GM19099 (cell line): ENCODE data around the gene NOL4L.

Experiments
- POLR2A ChIP-seq: IDR thresholded peaks from 3 replicates; pipeline ENCODE4 v1.6.1; 2011; ENCODE audit warnings: low read depth; ENCODE audit not compliant: insufficient read length; ENCODE audit errors: extremely low read depth

The NOL4L gene

GRCh38 chr20:32472581-32473207 is 112.4 kb downstream of the NOL4L start:
- no peak for TF ChIP-seq POLR2A

- TF ChIP-seq POLR2A: no peak
These were observed 114.2 kb downstream of the NOL4L start for GRCh38 chr20:32470940-32471339.

GRCh38 chr20:32470025-32470861 is 114.9 kb downstream of the NOL4L start:
- TF ChIP-seq POLR2A: no peak

- no peak for TF ChIP-seq POLR2A
These were observed 116.3 kb downstream of the NOL4L start for GRCh38 chr20:32468860-32469259.

GRCh38 chr20:32468313-32468640 is 116.9 kb downstream of the NOL4L start:
- TF ChIP-seq POLR2A: no peak

- no peak for TF ChIP-seq POLR2A
These were observed 117.4 kb downstream of the NOL4L start for GRCh38 chr20:32467506-32468312.

- no peak for TF ChIP-seq POLR2A
These were observed 118.2 kb downstream of the NOL4L start for GRCh38 chr20:32466739-32467505.

GRCh38 chr20:32465092-32465900 is 119.8 kb downstream of the NOL4L start:
- no peak for TF ChIP-seq POLR2A

- no peak for TF ChIP-seq POLR2A
These were observed 120.6 kb downstream of the NOL4L start for GRCh38 chr20:32464401-32465091.

GRCh38 chr20:32463642-32464400 is 121.3 kb downstream of the NOL4L start:
- TF ChIP-seq POLR2A: no peak

- no peak for TF ChIP-seq POLR2A
These were observed 122.1 kb downstream of the NOL4L start for GRCh38 chr20:32462900-32463641.
